HL-60 (cell line): Measurements from ENCODE around the gene GRAMD1A.

Source experiments
- POLR2AphosphoS5 ChIP-seq: IDR thresholded peaks from 2 replicates; pipeline ENCODE4 v1.6.1; 2012; ENCODE audit warnings: low read depth
- TF ChIP-seq, protein P1 (sequence below): IDR thresholded peaks from one replicate; pipeline ENCODE4 v1.5.1; 2011; ENCODE audit warnings: low read length, control low read depth, inconsistent platforms; ENCODE audit not compliant: insufficient read depth

DNA sequence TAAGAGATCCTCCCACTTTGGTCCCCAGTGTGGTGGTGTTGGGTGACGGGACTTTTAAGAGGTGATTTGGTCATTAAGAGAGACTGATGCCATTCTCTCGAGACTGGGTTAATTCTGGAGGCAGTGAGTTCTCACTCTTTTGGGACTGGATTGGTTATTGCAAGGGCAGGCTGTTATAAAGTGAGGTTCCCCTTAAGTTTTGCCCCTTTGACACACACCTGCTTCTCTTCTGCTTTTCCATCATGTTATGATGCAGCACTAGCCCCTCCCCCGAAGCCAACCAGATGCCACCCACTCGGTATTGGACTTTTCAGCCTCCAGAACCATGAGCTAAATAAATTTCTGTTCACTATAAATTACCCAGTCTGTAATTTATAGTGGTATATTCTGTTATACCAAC, 16.3 kb upstream of the GRAMD1A start:
- TF ChIP-seq POLR2AphosphoS5: no peak
- TF ChIP-seq, protein P1, sequence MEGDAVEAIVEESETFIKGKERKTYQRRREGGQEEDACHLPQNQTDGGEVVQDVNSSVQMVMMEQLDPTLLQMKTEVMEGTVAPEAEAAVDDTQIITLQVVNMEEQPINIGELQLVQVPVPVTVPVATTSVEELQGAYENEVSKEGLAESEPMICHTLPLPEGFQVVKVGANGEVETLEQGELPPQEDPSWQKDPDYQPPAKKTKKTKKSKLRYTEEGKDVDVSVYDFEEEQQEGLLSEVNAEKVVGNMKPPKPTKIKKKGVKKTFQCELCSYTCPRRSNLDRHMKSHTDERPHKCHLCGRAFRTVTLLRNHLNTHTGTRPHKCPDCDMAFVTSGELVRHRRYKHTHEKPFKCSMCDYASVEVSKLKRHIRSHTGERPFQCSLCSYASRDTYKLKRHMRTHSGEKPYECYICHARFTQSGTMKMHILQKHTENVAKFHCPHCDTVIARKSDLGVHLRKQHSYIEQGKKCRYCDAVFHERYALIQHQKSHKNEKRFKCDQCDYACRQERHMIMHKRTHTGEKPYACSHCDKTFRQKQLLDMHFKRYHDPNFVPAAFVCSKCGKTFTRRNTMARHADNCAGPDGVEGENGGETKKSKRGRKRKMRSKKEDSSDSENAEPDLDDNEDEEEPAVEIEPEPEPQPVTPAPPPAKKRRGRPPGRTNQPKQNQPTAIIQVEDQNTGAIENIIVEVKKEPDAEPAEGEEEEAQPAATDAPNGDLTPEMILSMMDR: no peak
